ENCODE results near the gene TTYH1. TPM values are rescaled to one million over a fixed set of nuclear protein-coding genes. Genes with fewer than 3 reads are reported as not detected.

TTYH1 gene
- total and polyA plus RNA-seq, 3 donors from 2014 or later, result 126 to 248 (median 226) TPM

DNA sequence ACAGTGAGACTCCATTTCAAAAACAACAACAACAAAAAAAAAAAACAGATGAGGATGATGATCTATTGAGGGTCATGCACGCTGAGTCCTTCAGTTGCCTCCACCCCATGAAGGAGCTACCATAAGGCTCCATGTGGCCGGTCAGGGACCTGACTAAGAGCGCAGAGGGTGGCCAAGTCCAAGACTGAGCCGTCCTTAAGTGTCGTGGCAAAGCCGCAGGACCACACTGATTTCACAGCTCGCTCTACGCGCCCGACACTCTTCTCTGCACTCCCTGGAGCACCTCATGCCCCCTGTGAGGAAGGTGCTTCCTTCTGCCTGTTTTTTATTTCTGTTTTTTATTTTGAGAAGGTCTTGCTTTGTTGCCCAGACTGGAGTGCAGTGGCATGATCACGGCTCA, 12.3 kb downstream of the TTYH1 start:
- Histone ChIP-seq H3K36me3 (ENCODE audit: low read depth, missing control alignments) (no peaks in the 10 kb centered on the region), H3K4me3 (no peak overlapping the region), H3K4me1 (peaks cover 19% of the 10 kb centered on the region), H3K9me3 (no peaks in the 10 kb centered on the region), H3K27me3 (no peaks in the 10 kb centered on the region), H3K27ac (no peak overlapping the region)
- no peak for TF ChIP-seq CTCF (IDR thresholded peaks at IDR 0.05)
- TF ChIP-seq POLR2A (IDR thresholded peaks at IDR 0.05), result no peak
- intact Hi-C loops (cut with DNase I; ENCODE audit: low total_unique reads), result no loop called here
- 90 to 92% methylated on average over 11 of the region's 11 CpGs for WGBS, 2 donors
- no peak for DNase-seq

DNA sequence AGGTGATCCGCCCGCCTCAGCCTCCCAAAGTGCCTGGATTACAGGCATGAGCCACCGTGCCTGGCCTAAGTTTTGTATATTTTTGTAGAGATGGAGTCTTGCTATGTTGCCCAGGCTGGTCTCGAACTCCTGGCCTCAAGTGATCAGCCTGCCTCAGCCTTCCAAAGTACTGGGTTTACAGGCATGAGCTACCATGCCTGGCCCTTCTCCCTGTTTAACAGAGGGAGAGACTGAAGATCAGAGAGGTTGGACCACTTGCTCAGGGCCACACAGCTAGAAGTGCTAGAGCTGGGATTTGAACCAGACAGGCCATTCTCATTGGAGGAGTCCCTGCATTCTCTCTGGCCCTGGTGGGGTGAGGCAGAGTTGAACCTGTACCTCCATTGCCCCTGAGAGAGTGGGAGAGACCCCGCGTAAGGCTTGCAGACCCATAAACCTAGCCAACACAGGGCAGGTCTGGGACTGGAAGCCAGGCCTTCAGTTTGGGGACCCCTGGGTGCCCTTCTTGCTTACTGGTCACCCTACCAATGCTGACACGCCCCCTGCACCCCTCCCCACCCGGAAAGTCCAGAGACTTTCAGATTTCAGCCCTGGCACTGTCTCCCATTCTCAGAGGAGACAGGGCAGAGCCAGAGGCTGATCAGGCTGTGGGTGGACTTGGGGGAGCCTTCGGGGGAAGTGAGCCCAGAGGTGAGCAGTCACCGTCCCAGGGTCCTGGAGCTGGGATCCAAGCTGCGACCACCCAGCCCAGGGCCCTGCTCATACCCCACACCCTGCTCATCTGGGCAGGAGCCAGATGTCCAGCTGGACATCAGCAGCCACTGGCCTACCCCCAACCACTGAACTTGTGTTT, 13.3 kb downstream of the TTYH1 start:
- Histone ChIP-seq H3K36me3 (ENCODE audit: low read depth, missing control alignments) (no peaks in the 10 kb centered on the region), H3K9me3 (no peaks in the 10 kb centered on the region), H3K4me3 (no peak overlapping the region), H3K4me1 (peaks cover 19% of the 10 kb centered on the region), H3K27ac (no peak overlapping the region), H3K27me3 (no peaks in the 10 kb centered on the region)
- no peak for DNase-seq
- intact Hi-C loops (cut with DNase I; ENCODE audit: low total_unique reads), result no loop called here
- TF ChIP-seq POLR2A (IDR thresholded peaks at IDR 0.05) (no peak), CTCF (IDR thresholded peaks at IDR 0.05) (no peak)
- 76 to 90% methylated on average over 6 to 11 of the region's 11 CpGs for WGBS, 2 donors

DNA sequence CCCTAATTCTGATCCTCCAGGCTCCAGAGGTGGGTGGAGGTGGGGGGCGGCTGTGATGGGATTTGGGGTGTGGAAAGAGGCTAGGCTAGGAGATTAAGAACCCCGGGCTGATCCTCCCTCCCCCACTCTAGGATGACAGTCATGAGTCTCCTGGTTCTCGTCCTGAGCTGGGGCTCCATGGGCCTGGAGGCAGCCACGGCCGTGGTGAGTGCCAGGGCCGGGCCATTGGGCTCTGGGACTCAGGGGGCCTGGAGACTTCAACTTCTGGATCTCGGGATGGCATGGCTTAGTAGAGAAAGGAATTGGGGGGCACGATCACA, 13.9 kb downstream of the TTYH1 start:
- Histone ChIP-seq H3K4me3 (no peak overlapping the region), H3K36me3 (ENCODE audit: low read depth, missing control alignments) (no peaks in the 10 kb centered on the region), H3K9me3 (no peaks in the 10 kb centered on the region), H3K4me1 (peaks cover 19% of the 10 kb centered on the region), H3K27me3 (no peaks in the 10 kb centered on the region), H3K27ac (no peak overlapping the region)
- TF ChIP-seq POLR2A (IDR thresholded peaks at IDR 0.05), result no peak
- no peak for TF ChIP-seq CTCF (IDR thresholded peaks at IDR 0.05)
- DNase-seq, result no peak
- 62 to 65% methylated on average over 6 to 8 of the region's 8 CpGs for WGBS, 2 donors
- intact Hi-C loops (cut with DNase I; ENCODE audit: low total_unique reads), result no loop called here

- WGBS, 2 donors, result 68 to 70% methylated on average over 5 to 13 of the region's 13 CpGs
- Histone ChIP-seq H3K36me3 (ENCODE audit: low read depth, missing control alignments) (no peaks in the 10 kb centered on the region), H3K27ac (no peak overlapping the region), H3K4me1 (peaks cover 23% of the 10 kb centered on the region), H3K9me3 (no peaks in the 10 kb centered on the region), H3K4me3 (no peak overlapping the region), H3K27me3 (no peaks in the 10 kb centered on the region)
- no peak for DNase-seq
- TF ChIP-seq CTCF (IDR thresholded peaks at IDR 0.05) (no peak), POLR2A (IDR thresholded peaks at IDR 0.05) (no peak)
- intact Hi-C loops (cut with DNase I; ENCODE audit: low total_unique reads), result no loop called here
Measured at GRCh38 chr19:54429545-54430227, 14.4 kb downstream of the TTYH1 start.

Measured in testis (tissue), 3 donors.